Neural cell (in vitro differentiated cells): Measurements from ENCODE around the gene NBPF14. TPM values are rescaled to one million over a fixed set of nuclear protein-coding genes. Genes with fewer than 3 reads are reported as not detected.
"Not testable (repeated sequence)": the region's sequence is repeated elsewhere in the genome, so short reads cannot be mapped to it uniquely, and the experiment has no call there.

Experiments used
- H2AFZ ChIP-seq: fragments of 200-600, 300-800 bp; sonication (generic), shearing (Covaris generic); 2 replicates; pipeline ENCODE4 v1.6.0; 2014; ENCODE audit warnings: low read depth, mild to moderate bottlenecking, antibody characterized with exemption, low read length, moderate library complexity
- H3F3A ChIP-seq: fragments of 200-600 bp; shearing (Covaris generic); 2 replicates; pipeline ENCODE4 v1.6.1; 2016; ENCODE audit warnings: mild to moderate bottlenecking, moderate library complexity, mixed read lengths, antibody characterized with exemption, low read length; ENCODE audit not compliant: insufficient read depth, poor library complexity, severe bottlenecking
- H3K27ac ChIP-seq: fragments of 200-600, 300-800 bp; sonication (generic), shearing (Covaris generic); 2 replicates; pipeline ENCODE4 v1.5.1; 2014; ENCODE audit warnings: mild to moderate bottlenecking, low read length, moderate library complexity
- H3K27me3 ChIP-seq: fragments of 300-800, 200-600 bp; sonication (generic), shearing (Covaris generic); 2 replicates; pipeline ENCODE4 v1.6.0; 2014; ENCODE audit warnings: mild to moderate bottlenecking, low read depth, low read length, moderate library complexity; ENCODE audit not compliant: insufficient read depth
- H3K36me3 ChIP-seq: fragments of 300-800, 200-600 bp; sonication (generic), shearing (Covaris generic); 2 replicates; pipeline ENCODE4 v1.5.1; 2014; ENCODE audit warnings: mild to moderate bottlenecking, antibody characterized with exemption, low read length, moderate library complexity; ENCODE audit not compliant: insufficient read depth
- H3K4me2 ChIP-seq: fragments of 300-800, 200-600 bp; sonication (generic), shearing (Covaris generic); 2 replicates; pipeline ENCODE4 v1.6.0; 2014; ENCODE audit warnings: mild to moderate bottlenecking, low read length
- H3K4me3 ChIP-seq: fragments of 300-800, 200-600 bp; sonication (generic), shearing (Covaris generic); 2 replicates; pipeline ENCODE4 v1.5.1; 2014; ENCODE audit warnings: mild to moderate bottlenecking, low read length, moderate library complexity
- H3K79me2 ChIP-seq: fragments of 200-600 bp; shearing (Covaris generic); replicated peaks from 2 replicates; pipeline ENCODE4 v1.6.0; 2014; ENCODE audit warnings: mild to moderate bottlenecking, low read length, moderate library complexity; ENCODE audit not compliant: insufficient read depth
- H3K9ac ChIP-seq: fragments of 300-800, 200-600 bp; sonication (generic), shearing (Covaris generic); 2 replicates; pipeline ENCODE4 v1.6.1; 2016; ENCODE audit warnings: mild to moderate bottlenecking, low read length, mixed read lengths
- H3K9me2 ChIP-seq: fragments of 200-600 bp; shearing (Covaris generic); 2 replicates; pipeline ENCODE4 v1.6.1; 2016; ENCODE audit warnings: mild to moderate bottlenecking, low read length, mixed read lengths; ENCODE audit not compliant: insufficient read depth
- H3K9me3 ChIP-seq: fragments of 200-600, 300-800 bp; sonication (generic), shearing (Covaris generic); 2 replicates; pipeline ENCODE4 v1.6.1; 2016; ENCODE audit warnings: mild to moderate bottlenecking, mixed run types, low read length, moderate library complexity, mixed read lengths
- H4K20me1 ChIP-seq: fragments of 200-600 bp; shearing (Covaris generic); 2 replicates; pipeline ENCODE4 v1.6.1; 2016; ENCODE audit warnings: mild to moderate bottlenecking, mixed run types; ENCODE audit not compliant: insufficient read depth
- polyA minus RNA-seq: library from RNA; depleted of rRNA, polyadenylated mRNA; stranded (reverse); fragments of >200 nt; gene quantifications from 2 replicates; pipeline ENCODE4 v1.2.3, GENCODE V29; 2014
- polyA plus RNA-seq: library from polyadenylated mRNA; depleted of rRNA; stranded (reverse); fragments of >200 nt; gene quantifications from 2 replicates; pipeline ENCODE4 v1.2.3, GENCODE V29; 2014

Gene NBPF14
- polyA plus RNA-seq (1.4 and 1.6 TPM in 2 replicates), polyA minus RNA-seq (2.4 and 2.9 TPM in 2 replicates)

GRCh38 chr1:148595911-148596310, at the start of gene NBPF14:
TSS of gene NBPF14 (minus strand) at chr1:148596011. CDS start at chr1:148595717, 294 bp downstream.
- H3K4me3 ChIP-seq, H3K79me2 ChIP-seq, H4K20me1 ChIP-seq, H3K4me2 ChIP-seq, H3K9ac ChIP-seq, H3K9me3 ChIP-seq, H3F3A ChIP-seq, H3K36me3 ChIP-seq, H3K27ac ChIP-seq, H3K27me3 ChIP-seq, H2AFZ ChIP-seq, H3K9me2 ChIP-seq: not testable (repeated sequence)

GRCh38 chr1:148625451-148625850, 29.6 kb upstream of the NBPF14 start:
- not testable (repeated sequence) for H2AFZ ChIP-seq, H3F3A ChIP-seq, H3K36me3 ChIP-seq, H4K20me1 ChIP-seq, H3K9me2 ChIP-seq, H3K27me3 ChIP-seq, H3K27ac ChIP-seq, H3K79me2 ChIP-seq, H3K4me3 ChIP-seq, H3K9me3 ChIP-seq, H3K9ac ChIP-seq, H3K4me2 ChIP-seq

DNA sequence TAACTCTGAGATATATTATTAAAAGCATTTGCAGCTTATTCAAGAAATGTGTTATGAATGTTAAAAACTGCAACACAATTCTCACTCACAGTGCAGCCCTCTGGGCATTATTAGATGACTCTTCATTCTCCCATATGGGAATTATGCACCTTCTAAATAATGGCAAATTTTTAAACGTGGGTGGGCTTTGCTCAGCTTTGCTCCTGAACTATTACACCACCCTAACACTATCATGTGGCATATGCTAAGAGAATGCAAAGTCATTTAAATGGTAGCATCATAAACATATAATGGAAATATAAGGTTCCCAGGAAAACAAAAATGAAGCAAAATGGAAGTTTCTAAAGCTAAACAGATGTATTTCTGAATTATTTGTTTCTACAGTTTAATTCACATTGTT, 22.4 kb upstream of the NBPF14 start:
- H4K20me1 ChIP-seq, H3K9ac ChIP-seq, H3K4me3 ChIP-seq, H2AFZ ChIP-seq, H3K79me2 ChIP-seq, H3K27ac ChIP-seq, H3K36me3 ChIP-seq, H3F3A ChIP-seq, H3K9me3 ChIP-seq, H3K27me3 ChIP-seq, H3K4me2 ChIP-seq, H3K9me2 ChIP-seq: not testable (repeated sequence)

DNA sequence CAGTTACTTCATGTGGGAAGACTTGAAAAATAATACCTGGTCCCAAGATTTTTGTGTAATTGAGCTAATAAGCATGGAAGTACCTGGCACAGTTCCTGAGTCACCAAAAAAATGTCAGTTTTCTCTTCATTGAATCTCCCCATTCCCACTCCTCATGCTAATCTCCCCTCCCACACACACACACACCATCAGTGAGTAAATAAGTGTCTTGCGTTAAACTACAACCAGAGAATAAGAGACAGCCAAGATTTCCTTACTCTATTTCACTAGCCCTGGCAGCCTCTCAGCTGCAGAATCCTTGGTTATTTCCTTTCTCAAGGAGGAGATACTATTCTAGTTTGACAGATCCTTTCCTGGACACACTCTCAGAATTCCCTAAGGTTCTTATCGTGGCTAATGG, 9.5 kb upstream of the NBPF14 start:
- H3K27me3 ChIP-seq, H3K9me2 ChIP-seq, H3K36me3 ChIP-seq, H3K9ac ChIP-seq, H2AFZ ChIP-seq, H3F3A ChIP-seq, H3K4me3 ChIP-seq, H3K27ac ChIP-seq, H4K20me1 ChIP-seq, H3K79me2 ChIP-seq, H3K9me3 ChIP-seq, H3K4me2 ChIP-seq: not testable (repeated sequence)

DNA sequence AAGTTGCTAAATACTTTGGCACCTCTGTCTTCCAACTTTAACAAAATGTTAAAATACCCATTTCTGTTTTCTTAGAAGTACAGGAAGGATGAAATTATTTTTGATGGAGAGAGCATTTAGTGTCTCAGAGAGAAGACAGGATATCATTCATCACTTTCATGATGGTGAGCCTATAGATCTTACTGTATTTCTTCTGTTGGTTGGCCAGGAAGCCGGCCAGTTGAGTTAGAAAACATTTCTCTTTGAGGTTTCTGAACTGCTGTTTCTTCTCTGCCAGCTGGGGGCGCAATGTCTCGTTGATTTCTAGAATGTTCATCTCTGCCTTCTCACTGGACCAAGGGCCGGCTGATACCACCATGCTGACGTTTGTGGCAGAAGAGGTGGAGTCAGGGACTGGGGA, 451 bp downstream of the NBPF14 start:
- not testable (repeated sequence) for H3K4me2 ChIP-seq, H3F3A ChIP-seq, H3K9ac ChIP-seq, H3K27me3 ChIP-seq, H3K4me3 ChIP-seq, H4K20me1 ChIP-seq, H3K36me3 ChIP-seq, H3K9me3 ChIP-seq, H3K9me2 ChIP-seq, H3K79me2 ChIP-seq, H2AFZ ChIP-seq, H3K27ac ChIP-seq

DNA sequence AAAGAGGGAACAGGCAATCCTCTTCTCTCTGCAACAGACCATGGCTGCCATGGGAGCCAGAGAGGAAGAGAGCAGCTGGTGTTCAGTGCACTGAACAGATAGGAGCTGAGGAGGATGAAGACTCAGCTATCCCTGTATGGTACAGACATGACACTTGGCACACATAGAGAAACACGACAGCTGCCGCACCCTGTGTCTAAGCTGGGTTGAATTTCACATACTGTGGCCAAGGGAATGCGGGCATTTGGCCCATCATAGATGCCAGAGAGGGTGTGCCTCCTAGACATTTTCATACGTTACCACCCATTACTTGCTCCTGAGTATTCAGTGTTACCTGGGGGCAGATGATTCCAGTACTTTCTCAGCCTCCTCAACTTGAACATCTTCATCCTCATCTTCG, 4.7 kb downstream of the NBPF14 start:
- not testable (repeated sequence) for H2AFZ ChIP-seq, H3K79me2 ChIP-seq, H4K20me1 ChIP-seq, H3K4me2 ChIP-seq, H3K27me3 ChIP-seq, H3K9me2 ChIP-seq, H3F3A ChIP-seq, H3K9me3 ChIP-seq, H3K27ac ChIP-seq, H3K4me3 ChIP-seq, H3K36me3 ChIP-seq, H3K9ac ChIP-seq

GRCh38 chr1:148532158-148532557, 63.7 kb downstream of the NBPF14 start:
- H4K20me1 ChIP-seq, H3K36me3 ChIP-seq, H3K4me3 ChIP-seq, H3K27me3 ChIP-seq, H3K9ac ChIP-seq, H3F3A ChIP-seq, H3K4me2 ChIP-seq, H3K9me3 ChIP-seq, H3K27ac ChIP-seq, H2AFZ ChIP-seq, H3K9me2 ChIP-seq, H3K79me2 ChIP-seq: not testable (repeated sequence)

GRCh38 chr1:148529101-148529567, 66.7 kb downstream of the NBPF14 start:
- H3K9me2 ChIP-seq, H2AFZ ChIP-seq, H3K4me2 ChIP-seq, H4K20me1 ChIP-seq, H3K9ac ChIP-seq, H3K36me3 ChIP-seq, H3K79me2 ChIP-seq, H3K27me3 ChIP-seq, H3K9me3 ChIP-seq, H3F3A ChIP-seq, H3K27ac ChIP-seq: not testable (repeated sequence)
- H3K4me3 ChIP-seq, result peak overlapping the region; percentile 48
